HFFc6 (cell line): ENCODE results near the gene MDC1. TPM values are rescaled to one million over a fixed set of nuclear protein-coding genes. Genes with fewer than 3 reads are reported as not detected.

ENCODE experiments used
- DNase-seq: peaks from one replicate; pipeline ENCODE4 v3.0.0-alpha.2; 2018
- H3K27ac Mint-ChIP-seq: 2 replicates; pipeline ENCODE4 v1.8.0; 2020; ENCODE audit warnings: mild to moderate bottlenecking, mixed read lengths
- H3K27me3 Mint-ChIP-seq: 2 replicates; pipeline ENCODE4 v1.8.0; 2021; ENCODE audit warnings: mild to moderate bottlenecking, moderate library complexity, mixed read lengths; ENCODE audit not compliant: insufficient read depth
- H3K36me3 Mint-ChIP-seq: 2 replicates; pipeline ENCODE4 v1.8.0; 2021; ENCODE audit warnings: low read depth, mixed read lengths
- H3K4me1 Mint-ChIP-seq: 2 replicates; pipeline ENCODE4 v1.8.0; 2020; ENCODE audit warnings: low read depth, mixed read lengths
- H3K4me3 Mint-ChIP-seq: 2 replicates; pipeline ENCODE4 v1.8.0; 2020; ENCODE audit warnings: mild to moderate bottlenecking, moderate library complexity, mixed read lengths
- H3K9me3 Mint-ChIP-seq: 2 replicates; pipeline ENCODE4 v1.8.0; 2020; ENCODE audit warnings: mild to moderate bottlenecking, mixed read lengths
- total RNA-seq, 6 experiments: library from RNA; stranded (reverse); fragmentation: NEBNext Ultra II Directional; extraction: Animal tissue kit (Norgen Biotek cat#: 25700); gene quantifications; 2 replicates in 1 of 6; 3 replicates in 5 of 6; pipeline ENCODE4 v1.2.3, GENCODE V29; 2021
- TF ChIP-seq, protein P1 (sequence below): fragments of 200-600 bp; sonication (generic); IDR thresholded peaks from 2 replicates; pipeline ENCODE4 v1.5.0; 2021; ENCODE audit warnings: antibody characterized with exemption, mild to moderate bottlenecking

The MDC1 gene
- total RNA-seq, 6 experiments from 2014 or later = 18.4 to 31.9 (median 28.1) TPM

GRCh38 chr6:30742316-30743098, 25.4 kb upstream of the MDC1 start, which contains the start of gene FLOT1:
TSS of gene FLOT1 (minus strand) at chr6:30742687. CDS start at chr6:30742189, 498 bp downstream.
- H3K4me3 Mint-ChIP-seq = peak within 1 kb of the TSS; percentile 94
- peak; percentile 95 for DNase-seq
- peaks cover 66% of the 10 kb centered on the region for H3K4me1 Mint-ChIP-seq
- no peaks in the 10 kb centered on the region for H3K9me3 Mint-ChIP-seq
- peaks cover 7% of the 10 kb centered on the region for H3K27me3 Mint-ChIP-seq
- TF ChIP-seq, protein P1, sequence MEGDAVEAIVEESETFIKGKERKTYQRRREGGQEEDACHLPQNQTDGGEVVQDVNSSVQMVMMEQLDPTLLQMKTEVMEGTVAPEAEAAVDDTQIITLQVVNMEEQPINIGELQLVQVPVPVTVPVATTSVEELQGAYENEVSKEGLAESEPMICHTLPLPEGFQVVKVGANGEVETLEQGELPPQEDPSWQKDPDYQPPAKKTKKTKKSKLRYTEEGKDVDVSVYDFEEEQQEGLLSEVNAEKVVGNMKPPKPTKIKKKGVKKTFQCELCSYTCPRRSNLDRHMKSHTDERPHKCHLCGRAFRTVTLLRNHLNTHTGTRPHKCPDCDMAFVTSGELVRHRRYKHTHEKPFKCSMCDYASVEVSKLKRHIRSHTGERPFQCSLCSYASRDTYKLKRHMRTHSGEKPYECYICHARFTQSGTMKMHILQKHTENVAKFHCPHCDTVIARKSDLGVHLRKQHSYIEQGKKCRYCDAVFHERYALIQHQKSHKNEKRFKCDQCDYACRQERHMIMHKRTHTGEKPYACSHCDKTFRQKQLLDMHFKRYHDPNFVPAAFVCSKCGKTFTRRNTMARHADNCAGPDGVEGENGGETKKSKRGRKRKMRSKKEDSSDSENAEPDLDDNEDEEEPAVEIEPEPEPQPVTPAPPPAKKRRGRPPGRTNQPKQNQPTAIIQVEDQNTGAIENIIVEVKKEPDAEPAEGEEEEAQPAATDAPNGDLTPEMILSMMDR = no peak; the same call in 1 of the 2 replicates
- peaks cover 55% of the 10 kb centered on the region for H3K36me3 Mint-ChIP-seq
- H3K27ac Mint-ChIP-seq = peak within 1 kb of the TSS; percentile 93

GRCh38 chr6:30741789-30742315, 24.8 kb upstream of the MDC1 start:
- peaks cover 11% of the 10 kb centered on the region for H3K27me3 Mint-ChIP-seq

DNA sequence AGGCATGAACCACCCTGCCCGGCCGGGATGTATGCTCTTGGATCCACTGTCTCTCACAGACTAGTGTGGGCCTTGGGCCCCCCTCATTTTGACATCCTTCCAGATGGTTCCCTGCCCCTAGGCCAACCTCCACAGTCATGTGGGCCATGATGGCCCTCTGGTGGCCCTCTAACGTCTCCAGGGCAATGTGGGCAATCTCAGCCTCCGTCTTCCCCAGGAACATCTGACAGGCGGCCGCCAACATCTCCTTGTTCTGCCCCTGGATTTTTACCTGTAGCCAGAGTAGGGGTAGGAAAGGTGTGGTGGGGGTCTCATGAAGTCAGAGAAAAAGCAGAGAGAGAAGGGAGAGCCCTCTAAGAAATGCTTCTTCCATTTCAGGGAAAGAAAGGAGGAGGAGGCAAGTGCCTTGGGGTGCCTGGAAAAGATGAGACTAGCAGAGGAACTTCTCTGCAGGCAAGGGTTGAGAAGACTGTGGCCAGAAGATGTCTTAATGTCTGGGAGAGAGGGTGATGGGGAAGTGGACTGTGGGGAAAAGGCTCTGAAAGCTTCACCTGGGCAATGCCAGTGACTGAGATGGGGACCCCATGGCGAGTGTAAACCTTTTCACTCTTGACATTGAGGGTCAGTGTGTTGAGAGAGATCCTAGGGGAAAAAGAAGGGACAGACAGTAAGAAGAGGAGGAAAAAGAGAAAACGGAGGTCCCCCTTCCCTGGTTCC, 24.1 kb upstream of the MDC1 start:
- Mint-ChIP-seq H3K27ac (peak overlapping the region; percentile 93), H3K9me3 (no peaks in the 10 kb centered on the region), H3K4me3 (peak overlapping the region; percentile 94), H3K4me1 (peaks cover 66% of the 10 kb centered on the region), H3K27me3 (peaks cover 15% of the 10 kb centered on the region), H3K36me3 (peaks cover 64% of the 10 kb centered on the region)
- no peak for DNase-seq
- TF ChIP-seq, protein P1 = peak; percentile 34

More at GRCh38 chr6:30741789-30742315, 24.8 kb upstream of the MDC1 start:
- Mint-ChIP-seq H3K9me3 (no peaks in the 10 kb centered on the region), H3K4me1 (peaks cover 66% of the 10 kb centered on the region), H3K27ac (peak overlapping the region; percentile 93), H3K4me3 (peak overlapping the region; percentile 94), H3K36me3 (peaks cover 61% of the 10 kb centered on the region)
- DNase-seq = no peak
- TF ChIP-seq, protein P1 = no peak

GRCh38 chr6:30740540-30740870, 23.4 kb upstream of the MDC1 start:
- DNase-seq = no peak
- peak overlapping the region; percentile 93 for H3K27ac Mint-ChIP-seq
- TF ChIP-seq, protein P1 = no peak
- no peaks in the 10 kb centered on the region for H3K9me3 Mint-ChIP-seq
- peak overlapping the region; percentile 94 for H3K4me3 Mint-ChIP-seq
- H3K4me1 Mint-ChIP-seq = peaks cover 69% of the 10 kb centered on the region
- peaks cover 70% of the 10 kb centered on the region for H3K36me3 Mint-ChIP-seq
- H3K27me3 Mint-ChIP-seq = peaks cover 15% of the 10 kb centered on the region

- TF ChIP-seq, protein P1 = no peak
- no peak for DNase-seq
- H3K36me3 Mint-ChIP-seq = peaks cover 72% of the 10 kb centered on the region
- peaks cover 58% of the 10 kb centered on the region for H3K4me1 Mint-ChIP-seq
- peak overlapping the region; percentile 43 for H3K27ac Mint-ChIP-seq
- no peaks in the 10 kb centered on the region for H3K9me3 Mint-ChIP-seq
- peaks cover 12% of the 10 kb centered on the region for H3K27me3 Mint-ChIP-seq
- H3K4me3 Mint-ChIP-seq = peak overlapping the region; percentile 51
Measured at GRCh38 chr6:30738532-30738931, 21.5 kb upstream of the MDC1 start.
